RWPE1 (cell line): ENCODE data around the gene PHF13.
A peak's percentile ranks its signal among the peaks of the same experiment; 100 is the strongest.

ENCODE experiments used
- CTCF ChIA-PET: fragments of 350-600 bp; sonication (Branson Sonifier 250); formaldehyde crosslinking; extraction: SDS; loops from one replicate; lab custom pipeline; 2021; lab: Yijun Ruan, JAX
- POLR2A ChIA-PET: fragments of 400-600 bp; formaldehyde crosslinking; extraction: SDS; loops from one replicate; lab custom pipeline; 2020; ENCODE audit warnings: antibody characterized with exemption; ENCODE audit not compliant: low non-redundant PET; lab: Yijun Ruan, JAX
- DNase-seq: peaks from one replicate; pipeline ENCODE4 v3.0.0; 2012; ENCODE audit warnings: low spot score
- H3K27ac ChIP-seq: fragments of 450-650 bp; 2 replicates; pipeline ENCODE4 v1.5.1; 2017
- CTCF ChIP-seq: fragments of 450-650 bp; conservative IDR thresholded peaks from 2 replicates; pipeline ENCODE4 v1.5.1; 2017; ENCODE audit warnings: low read depth, mild to moderate bottlenecking

PHF13 gene

GRCh38 chr1:6621429-6622391 lies 8.2 kb downstream of the PHF13 start:
- POLR2A ChIA-PET = interaction anchor here (0.6 kb wide), 1 partner anchor 39 kb away, joined by 3 read pairs; no protein-coding TSS in a partner anchor
- CTCF ChIA-PET = interaction anchor here (0.6 kb wide), 1 partner anchor 500 kb away, joined by 3 read pairs; no protein-coding TSS in a partner anchor
- peak overlapping the region; percentile 47 for H3K27ac ChIP-seq
- DNase-seq = no peak
- TF ChIP-seq CTCF = no peak

DNA sequence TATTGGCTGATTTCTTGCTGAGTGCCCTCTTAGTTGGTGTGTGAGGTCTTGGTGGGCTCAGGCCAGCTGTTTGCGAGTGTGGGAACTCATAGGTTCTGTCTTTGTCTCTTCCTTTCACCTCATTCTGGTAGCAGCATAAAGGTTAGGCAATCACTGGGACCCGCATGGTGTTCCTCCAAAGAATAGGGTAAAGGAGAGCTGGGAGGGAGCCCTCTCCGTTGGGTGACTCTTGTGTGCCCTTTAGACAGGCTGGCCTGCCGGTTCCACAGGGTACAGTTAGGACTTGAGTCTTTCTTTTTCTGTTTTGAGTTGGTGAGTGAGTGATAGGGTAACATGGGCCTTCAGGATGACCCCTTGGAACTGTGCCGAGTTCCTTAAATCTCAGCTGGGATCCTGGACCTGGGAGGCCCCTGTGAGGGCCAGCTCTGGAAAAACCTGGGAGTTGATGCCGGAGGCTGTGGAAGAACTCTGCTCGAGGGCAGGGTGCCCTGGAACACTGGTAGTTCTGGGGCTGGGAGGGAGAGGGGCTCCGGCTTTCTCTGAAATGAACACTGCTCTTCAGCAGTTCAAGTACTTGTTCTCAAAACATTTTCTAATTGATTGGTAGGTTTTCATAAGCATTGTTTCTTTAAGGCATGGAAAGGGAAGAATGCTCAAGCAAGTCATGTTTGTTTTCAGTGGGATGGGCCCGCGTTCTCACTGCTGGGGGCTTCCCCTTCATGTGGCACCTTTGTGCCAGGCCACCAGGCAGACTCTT lies 9.0 kb downstream of the PHF13 start:
- H3K27ac ChIP-seq = peak overlapping the region; percentile 47
- POLR2A ChIA-PET = no interaction called here
- TF ChIP-seq CTCF = no peak
- CTCF ChIA-PET = interaction anchor here (0.6 kb wide), 2 partner anchors 68 to 499 kb away, joined by 3 to 7 read pairs; partner anchors contain the start of gene TAS1R1
- no peak for DNase-seq

DNA sequence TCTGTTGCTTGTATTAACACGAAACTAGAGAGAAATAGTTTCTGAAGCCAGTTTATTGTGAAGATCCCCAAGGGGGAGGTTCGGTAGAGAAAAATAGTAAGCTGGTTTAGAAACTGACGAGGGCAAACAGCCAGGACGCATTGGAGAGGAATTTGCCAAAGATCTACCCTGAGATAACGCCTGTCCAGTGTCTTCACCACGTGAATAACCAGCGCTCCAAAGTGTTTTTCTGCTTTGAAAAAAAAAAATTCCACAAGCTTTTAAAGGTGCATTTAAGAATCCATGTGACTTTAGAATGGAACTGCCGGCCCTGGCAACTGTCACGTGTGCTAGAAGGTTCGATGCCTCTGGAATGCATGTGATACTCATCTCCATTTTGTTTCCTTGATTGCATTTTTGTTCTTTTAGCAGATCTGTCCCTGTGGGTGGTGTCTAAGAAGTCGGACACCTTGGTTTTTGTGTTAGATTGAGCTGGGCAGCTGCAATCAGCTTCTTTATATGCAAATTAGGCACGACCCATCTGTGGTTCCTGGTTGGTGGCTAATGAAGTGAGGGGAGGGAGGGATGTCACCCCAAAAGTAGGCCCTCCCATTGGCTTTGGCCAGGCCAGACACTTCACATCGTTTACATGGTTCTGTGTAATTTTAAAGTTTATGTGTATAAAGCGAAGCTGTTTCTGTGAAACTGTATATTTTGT lies 9.9 kb downstream of the PHF13 start:
- TF ChIP-seq CTCF = no peak
- ChIA-PET CTCF (interaction anchor here (0.6 to 0.8 kb wide), 3 partner anchors 11 to 1024 kb away, joined by 3 to 5 read pairs (median 3); no protein-coding TSS in a partner anchor), POLR2A (no interaction called here)
- H3K27ac ChIP-seq = peak overlapping the region; percentile 47; the same call in 1 of the 2 replicates
- DNase-seq = no peak

GRCh38 chr1:6624710-6625583 lies 11.4 kb downstream of the PHF13 start, which contains the start of gene THAP3:
THAP3 (plus strand) TSS chr1:6624868; CDS start chr1:6625219, 351 bp downstream.
- TF ChIP-seq CTCF = no peak
- peak within 1 kb of the TSS; percentile 86 for H3K27ac ChIP-seq
- ChIA-PET POLR2A (no interaction called here), CTCF (interaction anchor here (0.6 to 1.3 kb wide), 4 partner anchors 10 to 1153 kb away, joined by 3 to 4 read pairs (median 4); no protein-coding TSS in a partner anchor)
- DNase-seq = peak; percentile 84

GRCh38 chr1:6625584-6626149 lies 12.1 kb downstream of the PHF13 start:
- peak; percentile 34 for DNase-seq
- CTCF ChIA-PET = interaction anchor here (0.6 to 1.3 kb wide), 3 partner anchors 9 to 1152 kb away, joined by 3 to 4 read pairs (median 3); no protein-coding TSS in a partner anchor
- no peak for TF ChIP-seq CTCF
- POLR2A ChIA-PET = no interaction called here
- H3K27ac ChIP-seq = peak overlapping the region; percentile 86
